Measurements from ENCODE around the gene XXYLT1. TPM values are rescaled to one million over a fixed set of nuclear protein-coding genes. Genes with fewer than 3 reads are reported as not detected.
A peak's percentile ranks its signal among the peaks of the same experiment; 100 is the strongest.

Gene XXYLT1
- total and polyA plus RNA-seq, 10 of the 15 experiments (the other 5 are each of a cell fraction or from before 2014, with no cell fraction given): 1.2 to 14.2 (median 9.3) TPM

GRCh38 chr3:195147649-195148080 lies 123.3 kb downstream of the XXYLT1 start (continued):
- TF ChIP-seq ZBTB40 (IDR thresholded peaks at IDR 0.05; ENCODE audit: borderline replicate concordance): no peak
- no peak for TF ChIP-seq REST (IDR thresholded peaks at IDR 0.05; ENCODE audit: low read depth, low read length)
- peak; percentile 75 for TF ChIP-seq PBX3 (IDR thresholded peaks at IDR 0.05; ENCODE audit: insufficient replicate concordance, low read depth, low read length)
- TF ChIP-seq JUND (IDR thresholded peaks at IDR 0.05; ENCODE audit: low read depth, low read length): no peak
- TF ChIP-seq USF2 (IDR thresholded peaks at IDR 0.05; ENCODE audit: borderline replicate concordance, low read depth, low read length): no peak
- TF ChIP-seq LARP7 (IDR thresholded peaks at IDR 0.05): no peak
- peak; percentile 98 for TF ChIP-seq SMARCA5 (IDR thresholded peaks at IDR 0.05)
- TF ChIP-seq CEBPB (IDR thresholded peaks at IDR 0.05; ENCODE audit: borderline replicate concordance in 1 of 2, low read depth in 2 of 2, low read length in 2 of 2): no peak
- TF ChIP-seq DPF2 (IDR thresholded peaks at IDR 0.05): 0 out of 2 replicates have a peak, but pooled peaks have one; percentile 69
- TF ChIP-seq ZNF592 (IDR thresholded peaks at IDR 0.05): no peak
- TF ChIP-seq RAD21 (IDR thresholded peaks at IDR 0.05; ENCODE audit: insufficient read depth, low read depth, low read length): no peak
